Measurements from ENCODE around the gene DNER.
"Not testable (repeated sequence)": the region's sequence is repeated elsewhere in the genome, so short reads cannot be mapped to it uniquely, and the experiment has no call there.

The DNER gene

DNA sequence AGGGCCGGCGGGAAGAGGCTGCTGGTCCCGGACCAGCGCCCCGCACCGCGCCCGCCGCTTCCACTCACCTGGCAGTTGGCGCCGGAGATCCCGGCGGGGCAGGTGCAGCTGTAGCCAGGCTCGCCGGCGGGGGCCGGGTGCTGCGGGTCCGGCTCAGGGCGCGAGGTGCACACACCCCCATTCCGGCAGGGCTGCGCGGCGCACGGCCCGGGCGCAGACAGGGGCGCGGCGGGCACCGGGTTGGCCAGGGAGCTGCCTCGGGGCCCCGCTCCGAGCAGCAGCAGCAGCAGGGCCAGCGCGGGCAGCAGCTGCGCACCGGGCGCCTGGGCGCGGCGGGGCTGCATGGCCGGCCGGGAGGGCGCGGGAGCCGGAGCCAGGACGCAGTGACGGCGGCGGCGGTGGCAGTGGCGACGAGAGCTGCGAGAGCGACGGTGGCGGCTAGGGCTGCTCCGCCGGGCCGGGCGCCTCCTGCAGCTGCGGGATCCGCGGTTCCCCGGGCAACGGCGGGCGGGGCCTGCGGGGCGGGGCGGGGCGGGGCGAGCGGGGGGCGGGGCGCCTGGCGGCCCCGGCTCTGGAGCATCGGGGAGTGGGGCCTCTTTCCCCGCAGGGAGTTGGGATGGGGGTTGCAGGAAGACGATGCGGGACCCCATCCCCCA is at the start of gene DNER:
DNER (minus strand) TSS at position 476 of the 656 bp plus-strand sequence; CDS start at position 344, 132 bp downstream.
- peak in 1 of 2 donors; percentile 16 for DNase-seq (ENCODE audit: low read depth in 2 of 2)

GRCh38 chr2:229761663-229762062 is 47.3 kb upstream of the DNER start:
- no peak for DNase-seq (ENCODE audit: low read depth in 2 of 2)

- DNase-seq (ENCODE audit: low read depth in 2 of 2) = not testable (repeated sequence)
These were observed 43.1 kb upstream of the DNER start for GRCh38 chr2:229757462-229757861.

GRCh38 chr2:229752970-229753729 is 38.8 kb upstream of the DNER start:
- no peak for DNase-seq (ENCODE audit: low read depth in 2 of 2)

GRCh38 chr2:229749779-229750178 is 35.4 kb upstream of the DNER start:
- no peak for DNase-seq (ENCODE audit: low read depth in 2 of 2)

DNA sequence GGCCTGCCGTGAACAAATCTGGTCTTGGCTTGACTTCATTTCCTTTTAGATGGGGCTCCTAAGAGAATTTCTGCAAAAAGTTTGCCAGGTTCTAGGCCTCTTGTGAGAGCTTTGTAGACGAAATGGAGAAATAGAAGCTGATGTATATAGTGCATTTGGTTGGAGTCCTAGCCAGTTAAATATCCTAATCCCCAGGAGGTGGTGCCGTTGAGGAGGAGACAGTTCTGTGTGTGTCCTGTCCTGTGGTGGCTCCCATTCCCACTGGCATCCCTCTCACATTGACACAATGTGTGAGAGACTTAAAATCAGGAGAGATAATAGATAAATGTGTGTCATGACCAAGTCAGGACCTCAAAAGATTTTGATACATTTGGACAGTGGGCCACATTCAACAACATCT is 34.6 kb upstream of the DNER start:
- DNase-seq (ENCODE audit: low read depth in 2 of 2) = no peak

DNA sequence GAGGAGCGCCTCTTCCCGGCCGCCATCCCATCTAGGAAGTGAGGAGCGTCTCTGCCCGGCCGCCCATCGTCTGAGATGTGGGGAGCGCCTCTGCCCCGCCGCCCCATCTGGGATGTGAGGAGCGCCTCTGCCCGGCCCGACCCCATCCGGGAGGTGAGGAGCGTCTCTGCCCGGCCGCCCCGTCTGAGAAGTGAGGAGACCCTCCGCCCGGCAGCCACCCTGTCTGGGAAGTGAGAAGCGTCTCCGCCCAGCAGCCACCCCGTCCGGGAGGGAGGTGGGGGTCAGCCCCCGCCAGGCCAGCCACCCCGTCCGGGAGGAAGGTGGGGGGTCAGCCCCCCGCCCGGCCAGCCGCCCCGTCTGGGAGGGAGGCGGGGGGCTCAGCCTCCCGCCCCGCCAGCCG is 28.3 kb upstream of the DNER start:
- DNase-seq (ENCODE audit: low read depth in 2 of 2) = not testable (repeated sequence)

GRCh38 chr2:229740279-229740678 is 25.9 kb upstream of the DNER start:
- no peak for DNase-seq (ENCODE audit: low read depth in 2 of 2)

- DNase-seq (ENCODE audit: low read depth in 2 of 2) = no peak
These were observed 23.8 kb upstream of the DNER start for GRCh38 chr2:229738024-229738625.

DNA sequence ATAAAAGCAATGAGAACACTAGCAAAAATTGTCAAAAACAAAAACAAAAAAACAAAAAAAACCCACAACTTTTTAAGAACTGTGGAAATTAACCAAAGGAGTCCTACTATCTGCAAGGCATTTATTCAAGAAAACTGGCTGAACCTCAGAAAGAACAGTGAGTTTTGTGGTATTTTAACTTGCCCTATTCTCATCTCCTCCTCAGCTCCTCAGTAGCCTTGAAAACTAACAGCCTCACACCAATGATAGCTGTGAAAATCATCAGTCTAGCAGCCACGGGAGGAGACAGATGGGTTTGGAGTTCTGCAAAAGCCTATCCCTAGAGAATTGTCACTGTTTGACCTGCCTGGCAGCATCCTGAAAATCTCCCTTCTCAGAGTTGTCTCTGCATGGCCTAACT is 20.1 kb upstream of the DNER start:
- no peak for DNase-seq (ENCODE audit: low read depth in 2 of 2)

DNA sequence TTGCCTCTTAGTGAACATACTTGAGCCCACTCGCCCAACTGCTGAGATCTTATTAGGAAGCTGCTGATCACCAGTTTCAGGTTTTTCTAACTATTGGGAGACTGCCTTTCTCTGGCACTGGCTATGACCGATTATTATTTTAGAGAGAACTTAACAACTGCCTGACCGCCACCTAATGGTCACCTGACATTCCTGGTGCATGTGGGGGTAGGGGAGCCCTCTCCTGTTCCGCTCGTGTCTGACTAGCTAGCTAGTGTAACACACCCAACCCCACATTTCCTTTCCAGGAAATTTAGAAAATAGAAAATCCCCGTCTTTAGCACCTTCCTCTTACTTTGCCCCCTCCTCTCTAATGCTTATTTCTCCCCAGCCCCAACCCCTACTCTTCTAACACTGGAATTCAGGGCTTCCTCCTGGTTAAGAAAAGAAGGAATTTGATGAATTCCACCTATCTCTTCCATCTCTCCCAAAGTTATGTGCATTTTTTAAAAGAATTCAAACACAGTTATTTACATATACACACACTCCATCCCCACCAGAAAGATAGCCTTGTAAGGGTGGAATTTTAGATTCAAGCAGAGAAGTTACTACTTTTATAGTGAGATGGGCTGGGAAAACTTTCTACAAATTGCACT is 19.4 kb upstream of the DNER start:
- no peak for DNase-seq (ENCODE audit: low read depth in 2 of 2)

- no peak for DNase-seq (ENCODE audit: low read depth in 2 of 2)
These were observed 18.5 kb upstream of the DNER start for GRCh38 chr2:229732897-229733296.

DNA sequence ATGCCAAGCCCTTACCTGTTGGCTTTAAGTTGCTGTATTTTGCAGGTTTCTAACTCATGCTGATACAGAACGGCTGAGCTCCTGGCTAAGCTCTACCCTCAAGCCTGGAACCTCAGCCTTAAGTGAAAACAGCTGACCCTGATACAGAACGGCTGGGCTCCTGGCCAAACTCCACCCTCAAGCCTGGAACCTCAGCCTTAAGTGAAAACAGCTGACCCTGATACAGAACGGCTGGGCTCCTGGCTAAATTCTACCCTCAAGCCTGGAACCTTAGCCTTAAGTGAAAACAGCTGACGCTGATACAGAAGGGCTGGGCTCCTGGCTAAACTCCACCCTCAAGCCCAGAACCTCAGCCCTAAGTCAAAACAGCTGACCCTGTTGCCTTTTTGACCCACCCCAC is 17.6 kb upstream of the DNER start:
- DNase-seq (ENCODE audit: low read depth in 2 of 2) = no peak

DNA sequence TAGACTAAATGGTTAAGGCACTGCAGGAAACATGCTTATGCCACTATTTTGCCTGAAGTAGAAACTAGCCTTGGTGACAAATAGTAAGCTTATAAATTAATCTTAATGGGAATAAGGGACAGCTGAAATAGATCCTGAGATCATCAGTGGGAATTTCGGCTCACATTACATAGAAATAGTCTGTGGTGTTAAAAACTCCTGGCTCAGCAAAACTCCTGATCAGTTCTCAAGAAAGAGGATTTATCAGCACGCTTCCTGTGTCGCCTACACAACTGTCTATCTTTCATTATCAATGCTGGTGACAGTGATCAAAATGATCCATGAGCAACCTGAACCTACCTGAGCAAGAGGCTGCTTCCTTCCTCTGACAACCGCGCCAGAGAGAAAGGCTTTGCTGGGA is 17.0 kb upstream of the DNER start:
- DNase-seq (ENCODE audit: low read depth in 2 of 2) = no peak

- DNase-seq (ENCODE audit: low read depth in 2 of 2) = no peak
These were observed 14.0 kb upstream of the DNER start for GRCh38 chr2:229728370-229728769.

DNA sequence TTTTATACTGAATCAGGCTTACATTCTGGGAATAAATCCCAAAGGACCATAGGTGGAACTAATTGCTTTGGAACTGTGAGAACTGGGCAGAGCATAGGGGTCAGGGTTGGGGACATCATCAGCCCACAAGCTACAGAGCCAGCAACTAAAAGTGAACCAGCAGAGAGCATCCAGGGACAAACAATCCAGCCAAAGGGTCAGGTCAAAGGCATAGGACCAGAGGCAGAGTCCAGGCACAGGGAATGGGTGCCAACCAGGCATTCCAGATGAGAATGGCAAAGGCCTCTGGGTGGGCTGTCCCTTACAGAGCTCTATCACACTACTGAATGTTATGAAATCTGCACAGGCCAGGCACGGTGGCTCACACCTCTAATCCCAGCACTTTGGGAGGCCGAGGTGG is 12.3 kb upstream of the DNER start:
- no peak for DNase-seq (ENCODE audit: low read depth in 2 of 2)

DNA sequence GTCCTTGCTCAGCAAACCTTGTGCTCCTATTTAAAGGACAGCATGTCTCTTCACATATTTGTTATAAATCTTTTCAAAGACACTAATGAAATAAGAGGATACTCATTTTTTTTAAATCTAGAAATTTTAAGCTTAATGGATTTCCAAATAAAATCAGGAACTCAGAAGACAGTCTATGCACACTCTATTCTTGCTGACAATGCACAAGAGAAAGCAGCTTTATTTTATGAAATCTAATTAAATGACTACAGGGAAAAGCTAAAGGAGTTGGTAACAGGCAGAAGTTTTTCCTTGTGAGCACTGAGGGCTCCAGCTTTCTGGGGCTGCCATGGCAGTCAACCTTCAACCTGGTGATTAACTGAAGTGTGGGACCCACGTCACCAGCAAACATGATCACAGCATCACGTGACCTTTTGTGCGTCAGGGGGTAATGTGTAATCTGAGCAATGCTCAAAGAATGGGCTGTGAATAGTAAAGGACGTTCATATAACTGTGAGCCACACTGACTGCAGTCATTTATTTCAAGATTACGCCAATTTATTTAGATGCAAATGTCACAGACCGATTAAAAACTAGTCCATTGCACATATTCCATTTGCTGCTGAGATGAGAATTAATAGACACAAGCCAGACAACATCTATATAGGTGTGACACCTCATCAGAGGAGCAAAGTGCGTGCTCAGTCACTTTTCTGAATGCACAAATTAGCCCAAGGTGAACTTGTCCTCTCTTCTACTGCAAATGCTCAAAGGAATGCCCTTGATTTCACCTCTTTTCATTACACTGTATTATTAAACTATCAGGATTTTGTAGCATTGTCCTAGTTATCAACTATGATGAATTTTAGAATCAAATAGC is 11.6 kb upstream of the DNER start:
- no peak for DNase-seq (ENCODE audit: low read depth in 2 of 2)

DNA sequence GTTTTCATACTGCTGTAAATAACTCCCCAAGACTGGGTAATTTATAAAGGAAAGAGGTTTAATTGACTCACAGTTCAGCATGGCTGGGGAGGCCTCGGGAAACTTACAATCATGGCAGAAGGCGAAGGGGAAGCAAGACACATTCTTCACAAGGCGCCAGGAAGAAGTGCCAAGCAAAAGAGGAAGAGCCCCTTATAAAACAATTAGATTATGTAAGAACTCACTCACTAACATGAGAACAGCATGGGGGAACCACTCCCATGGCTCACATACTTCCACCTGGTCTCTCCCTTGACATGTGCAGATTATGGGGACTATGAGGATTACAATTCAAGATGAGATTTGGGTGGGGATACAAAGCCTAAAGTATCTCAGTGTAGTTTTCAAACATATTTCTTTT is 8.8 kb upstream of the DNER start:
- not testable (repeated sequence) for DNase-seq (ENCODE audit: low read depth in 2 of 2)

DNA sequence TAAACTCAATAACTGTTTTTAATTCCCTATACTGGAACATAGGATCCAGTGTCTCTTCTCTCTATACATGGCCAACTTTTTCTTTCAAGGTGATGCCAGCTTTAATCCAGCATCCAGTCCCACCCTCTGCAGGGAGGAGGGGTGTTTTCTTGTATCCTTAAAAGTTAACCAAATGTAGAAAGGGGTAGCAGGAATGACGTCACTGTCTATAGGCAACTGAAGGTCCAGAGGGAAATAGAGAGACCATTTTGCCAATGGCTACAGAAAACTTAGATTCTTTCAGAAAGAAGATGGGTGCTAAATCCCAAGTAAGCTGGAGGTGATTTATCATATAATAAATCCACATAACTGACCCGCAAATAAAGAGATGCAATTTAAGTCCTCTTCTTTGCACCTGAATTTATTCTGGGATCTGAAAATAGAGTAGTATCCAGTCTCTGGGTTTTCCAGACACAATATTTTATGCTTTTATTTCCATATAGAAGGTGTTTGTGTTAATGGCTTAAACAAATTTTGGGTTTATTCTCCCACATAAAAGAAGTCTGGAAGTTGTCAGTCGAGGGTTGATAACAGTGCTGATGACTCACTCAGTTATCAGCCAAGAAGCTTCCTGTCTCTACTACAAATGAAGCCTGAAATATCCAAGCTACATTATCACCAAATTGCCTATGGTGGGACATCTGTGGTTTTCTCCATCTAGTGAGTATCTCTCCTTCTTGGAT is 5.7 kb upstream of the DNER start:
- DNase-seq (ENCODE audit: low read depth in 2 of 2) = no peak

DNA sequence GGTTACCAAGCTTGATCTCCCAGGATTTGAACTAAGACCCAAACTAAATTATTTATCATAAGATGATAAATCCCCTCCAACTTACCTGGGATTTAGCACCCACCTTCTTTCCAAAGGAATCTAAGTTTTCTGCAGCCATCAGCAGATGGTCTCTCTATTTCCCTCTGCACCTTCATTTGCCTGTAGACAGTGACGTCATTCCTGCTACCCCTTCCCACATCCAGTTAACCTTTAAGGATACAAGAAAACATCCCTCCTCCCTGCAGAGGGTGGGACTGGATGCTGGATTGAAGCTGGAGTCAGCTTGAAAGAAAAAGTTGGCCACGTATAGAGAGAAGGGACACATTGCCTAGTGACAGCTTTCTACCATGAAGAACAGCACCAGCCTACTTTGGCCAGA is 3.7 kb upstream of the DNER start:
- DNase-seq (ENCODE audit: low read depth in 2 of 2) = no peak
